ENCODE data around the gene RYR2.
"Not testable (repeated sequence)": the region's sequence is repeated elsewhere in the genome, so short reads cannot be mapped to it uniquely, and the experiment has no call there.

RYR2 gene

GRCh38 chr1:237115035-237115434, 73.1 kb downstream of the RYR2 start:
- CTCF ChIA-PET: no interaction called here
- POLR2A ChIA-PET (ENCODE audit: low non-redundant PET): no interaction called here
- no peak for TF ChIP-seq CTCF (conservative IDR thresholded peaks at IDR 0.05; ENCODE audit: low read depth)
- DNase-seq (ENCODE audit: low spot score): no peak
- no peak overlapping the region for H3K27ac ChIP-seq

GRCh38 chr1:237119091-237119490, 77.1 kb downstream of the RYR2 start:
- no peak overlapping the region for H3K27ac ChIP-seq
- DNase-seq (ENCODE audit: low spot score): no peak
- ChIA-PET POLR2A (ENCODE audit: low non-redundant PET) (no interaction called here), CTCF (no interaction called here)
- TF ChIP-seq CTCF (conservative IDR thresholded peaks at IDR 0.05; ENCODE audit: low read depth): no peak

GRCh38 chr1:237120683-237121082, 78.7 kb downstream of the RYR2 start:
- no peak for DNase-seq (ENCODE audit: low spot score)
- CTCF ChIA-PET: interaction anchor here (0.7 kb wide), 1 partner anchor 1887 kb away, joined by 5 read pairs; no protein-coding TSS in a partner anchor
- no peak for TF ChIP-seq CTCF (conservative IDR thresholded peaks at IDR 0.05; ENCODE audit: low read depth)
- POLR2A ChIA-PET (ENCODE audit: low non-redundant PET): no interaction called here
- no peak overlapping the region for H3K27ac ChIP-seq

GRCh38 chr1:237124856-237125462, 83.0 kb downstream of the RYR2 start:
- POLR2A ChIA-PET (ENCODE audit: low non-redundant PET): no interaction called here
- H3K27ac ChIP-seq: no peak overlapping the region
- CTCF ChIA-PET: no interaction called here
- DNase-seq (ENCODE audit: low spot score): no peak
- TF ChIP-seq CTCF (conservative IDR thresholded peaks at IDR 0.05; ENCODE audit: low read depth): peak; percentile 34

GRCh38 chr1:237126180-237126579, 84.2 kb downstream of the RYR2 start:
- POLR2A ChIA-PET (ENCODE audit: low non-redundant PET): no interaction called here
- DNase-seq (ENCODE audit: low spot score): no peak
- CTCF ChIA-PET: no interaction called here
- TF ChIP-seq CTCF (conservative IDR thresholded peaks at IDR 0.05; ENCODE audit: low read depth): no peak
- H3K27ac ChIP-seq: no peak overlapping the region

- CTCF ChIA-PET; POLR2A ChIA-PET (ENCODE audit: low non-redundant PET); DNase-seq (ENCODE audit: low spot score); H3K27ac ChIP-seq: not testable (repeated sequence)
Measured at GRCh38 chr1:237127301-237127700, 85.3 kb downstream of the RYR2 start.

GRCh38 chr1:237133921-237134320, 91.9 kb downstream of the RYR2 start:
- no peak overlapping the region for H3K27ac ChIP-seq
- ChIA-PET CTCF (interaction anchor here (0.6 kb wide), 1 partner anchor 600 kb away, joined by 3 read pairs; no protein-coding TSS in a partner anchor), POLR2A (ENCODE audit: low non-redundant PET) (no interaction called here)
- no peak for TF ChIP-seq CTCF (conservative IDR thresholded peaks at IDR 0.05; ENCODE audit: low read depth)
- DNase-seq (ENCODE audit: low spot score): no peak
